ENCODE results near the gene LBR. TPM values are rescaled to one million over a fixed set of nuclear protein-coding genes. Genes with fewer than 3 reads are reported as not detected.

The LBR gene
- total RNA-seq, 1 donor from 2014 or later, result 51.7 TPM

DNA sequence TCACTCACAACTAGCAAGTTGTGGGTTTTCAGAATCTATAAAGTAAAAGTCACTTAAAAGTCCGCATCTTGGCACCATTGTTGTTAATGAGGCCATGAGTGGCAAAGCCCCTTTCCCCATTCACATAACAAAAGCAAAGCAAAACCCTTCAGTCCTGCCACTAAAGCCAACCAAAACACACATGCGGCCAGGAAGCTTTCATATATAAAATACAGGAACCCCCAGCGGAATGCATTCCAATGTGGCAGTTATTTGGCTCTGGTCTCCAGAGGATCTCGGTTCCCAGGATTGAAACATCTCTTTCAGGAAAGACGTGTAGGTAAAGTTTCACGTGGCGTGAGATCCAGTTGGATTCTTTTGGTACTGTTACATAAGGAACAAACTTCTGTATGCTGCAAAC, 2.5 kb upstream of the LBR start:
- no peak overlapping the region for H3K4me3 ChIP-seq (ENCODE audit: low read depth, low read length)
- TF ChIP-seq, protein P1, sequence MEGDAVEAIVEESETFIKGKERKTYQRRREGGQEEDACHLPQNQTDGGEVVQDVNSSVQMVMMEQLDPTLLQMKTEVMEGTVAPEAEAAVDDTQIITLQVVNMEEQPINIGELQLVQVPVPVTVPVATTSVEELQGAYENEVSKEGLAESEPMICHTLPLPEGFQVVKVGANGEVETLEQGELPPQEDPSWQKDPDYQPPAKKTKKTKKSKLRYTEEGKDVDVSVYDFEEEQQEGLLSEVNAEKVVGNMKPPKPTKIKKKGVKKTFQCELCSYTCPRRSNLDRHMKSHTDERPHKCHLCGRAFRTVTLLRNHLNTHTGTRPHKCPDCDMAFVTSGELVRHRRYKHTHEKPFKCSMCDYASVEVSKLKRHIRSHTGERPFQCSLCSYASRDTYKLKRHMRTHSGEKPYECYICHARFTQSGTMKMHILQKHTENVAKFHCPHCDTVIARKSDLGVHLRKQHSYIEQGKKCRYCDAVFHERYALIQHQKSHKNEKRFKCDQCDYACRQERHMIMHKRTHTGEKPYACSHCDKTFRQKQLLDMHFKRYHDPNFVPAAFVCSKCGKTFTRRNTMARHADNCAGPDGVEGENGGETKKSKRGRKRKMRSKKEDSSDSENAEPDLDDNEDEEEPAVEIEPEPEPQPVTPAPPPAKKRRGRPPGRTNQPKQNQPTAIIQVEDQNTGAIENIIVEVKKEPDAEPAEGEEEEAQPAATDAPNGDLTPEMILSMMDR (conservative IDR thresholded peaks at IDR 0.05; ENCODE audit: low read depth, low read length), result no peak
- DNase-seq (ENCODE audit: low read depth), result no peak

DNA sequence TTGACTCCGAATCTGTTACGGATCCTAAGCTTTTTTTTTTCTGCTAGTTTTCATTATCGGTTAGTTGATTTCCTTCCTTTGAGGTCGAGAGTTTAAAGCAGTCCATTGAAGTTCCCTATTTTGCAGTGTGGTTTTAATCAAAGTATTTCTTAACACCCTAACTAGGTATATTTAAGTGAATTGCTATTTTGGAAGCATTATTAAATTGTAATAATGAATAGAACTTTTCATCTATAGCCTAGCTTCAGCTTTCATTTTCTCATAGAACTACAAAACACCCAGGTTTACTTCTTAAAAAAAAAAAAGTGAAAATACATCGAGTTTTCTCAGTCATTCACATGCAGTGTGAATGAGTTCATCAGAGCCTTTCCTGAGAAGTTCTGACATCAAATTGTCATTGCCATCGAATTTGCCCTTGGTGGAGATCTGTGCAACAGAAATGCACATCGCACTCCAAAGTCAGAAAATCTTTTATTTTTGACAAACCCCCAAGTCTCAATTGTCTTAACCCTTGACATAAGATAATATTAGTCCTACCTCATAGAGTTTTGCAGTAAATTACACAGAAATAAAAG, 1.1 kb upstream of the LBR start:
- TF ChIP-seq, protein P1 (conservative IDR thresholded peaks at IDR 0.05; ENCODE audit: low read depth, low read length), result no peak
- DNase-seq (ENCODE audit: low read depth), result no peak
- peak overlapping the region; percentile 86 for H3K4me3 ChIP-seq (ENCODE audit: low read depth, low read length)

DNA sequence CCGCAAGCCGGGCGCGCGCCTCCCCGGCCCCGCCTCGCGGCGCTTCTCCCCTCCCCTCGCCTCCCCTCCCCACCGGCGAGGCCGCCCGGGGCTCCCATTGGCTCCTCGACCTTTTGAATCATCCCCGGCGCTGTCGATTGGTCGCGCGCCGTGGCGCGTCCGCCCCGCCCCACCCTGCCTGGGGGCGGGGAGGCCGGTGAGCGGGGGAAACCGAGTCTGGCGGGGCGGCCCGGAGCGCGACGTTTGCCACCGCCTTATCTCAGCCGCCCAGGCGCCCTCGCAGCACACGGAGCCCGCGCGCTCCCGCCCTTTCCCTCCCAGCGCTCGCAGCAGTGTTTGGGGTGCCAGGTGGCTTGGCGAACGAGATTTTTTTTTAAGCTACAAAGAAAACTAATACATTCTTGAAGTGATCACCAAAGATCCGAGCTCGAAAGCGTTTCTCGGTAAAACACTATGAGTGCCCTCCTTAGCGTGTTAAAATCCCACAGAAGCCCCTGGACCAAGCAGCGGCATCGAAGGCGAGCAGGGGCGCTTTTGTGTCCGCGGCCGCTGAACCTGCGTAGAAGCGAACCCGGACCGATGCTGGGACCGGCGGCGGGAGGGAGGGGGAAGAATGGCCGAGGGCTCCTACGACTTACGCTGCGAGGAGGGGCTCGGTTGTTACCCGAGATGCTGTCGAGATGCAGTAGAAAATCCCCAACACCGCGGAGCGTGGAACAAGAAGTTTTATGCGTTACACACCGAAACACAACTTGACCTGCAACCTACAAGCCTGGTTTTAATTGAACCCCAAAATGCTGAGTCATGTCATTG, 436 bp upstream of the LBR start:
- DNase-seq (ENCODE audit: low read depth), result no peak

DNA sequence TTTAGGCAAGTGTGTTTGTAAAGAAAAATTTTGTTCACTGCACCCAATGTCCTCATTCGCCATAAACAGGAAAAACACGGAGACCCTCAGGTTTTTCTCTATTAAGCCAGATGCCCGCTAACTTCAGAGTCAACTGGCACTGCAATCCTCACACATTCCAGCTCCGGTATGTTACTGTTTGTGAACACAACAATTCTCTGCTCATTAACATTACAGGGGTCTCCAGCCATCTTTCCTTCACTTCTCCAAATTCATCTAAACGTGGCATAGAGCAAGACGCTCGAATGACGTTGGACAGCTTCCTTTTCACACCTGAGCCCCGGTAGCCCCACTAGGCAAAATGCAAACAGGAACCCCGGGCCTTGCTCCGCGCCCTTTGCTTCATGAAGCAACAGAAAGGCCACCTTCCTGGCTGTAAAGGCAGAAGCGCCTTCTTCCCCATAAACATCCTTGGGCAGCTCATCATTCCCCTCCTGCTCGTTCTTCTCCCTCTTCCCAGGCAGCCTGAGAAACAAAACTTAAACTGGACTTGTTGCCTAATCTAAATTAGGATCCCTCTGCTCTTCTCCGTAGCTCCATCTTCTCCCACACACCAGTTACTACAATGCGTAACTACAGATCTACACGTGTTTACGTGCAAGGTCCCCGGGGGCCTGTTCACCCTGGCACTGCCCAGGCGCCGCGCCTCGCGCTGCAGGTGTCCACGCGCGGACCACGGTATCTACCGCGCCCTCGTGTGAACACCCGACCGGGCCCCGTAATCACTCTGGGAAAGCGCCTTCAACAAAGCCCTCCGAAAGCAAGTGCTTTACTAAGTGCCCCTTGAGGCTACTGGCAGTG, 1.2 kb downstream of the LBR start:
- no peak for DNase-seq (ENCODE audit: low read depth)
- TF ChIP-seq, protein P1 (conservative IDR thresholded peaks at IDR 0.05; ENCODE audit: low read depth, low read length), result no peak
- H3K4me3 ChIP-seq (ENCODE audit: low read depth, low read length), result peak overlapping the region; percentile 86

More for the DNA sequence above, 436 bp upstream of the LBR start:
- H3K4me3 ChIP-seq (ENCODE audit: low read depth, low read length), result peak overlapping the region; percentile 86
- TF ChIP-seq, protein P1 (conservative IDR thresholded peaks at IDR 0.05; ENCODE audit: low read depth, low read length), result no peak

DNA sequence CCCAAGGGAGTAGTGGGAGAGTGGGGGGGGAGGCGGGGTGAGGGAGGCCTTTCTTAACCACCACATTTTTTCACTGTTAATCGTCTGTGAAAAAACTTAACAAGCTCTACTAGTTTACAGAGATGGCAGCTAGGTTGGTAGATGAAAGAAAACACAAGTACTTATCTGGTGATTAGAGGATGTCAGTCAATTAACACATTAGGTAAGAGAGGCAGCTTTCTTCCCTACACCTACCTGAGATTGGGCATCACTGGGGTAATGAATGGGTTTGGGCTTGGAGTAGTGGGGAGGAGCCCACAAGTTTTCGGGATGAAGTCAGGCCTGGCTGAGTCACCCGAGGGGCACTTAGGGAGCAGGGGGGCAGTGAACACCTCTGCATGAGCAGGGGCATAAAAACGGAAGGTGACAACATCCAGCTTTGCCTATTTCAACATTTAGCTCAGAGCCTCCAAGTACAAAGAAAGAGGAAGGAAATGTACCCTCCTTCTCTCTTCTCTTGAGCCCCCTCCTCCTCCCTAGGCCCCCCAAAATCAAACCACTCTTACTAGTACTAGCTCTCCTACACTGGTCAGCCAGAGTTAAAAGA, 2.5 kb downstream of the LBR start:
- TF ChIP-seq, protein P1 (conservative IDR thresholded peaks at IDR 0.05; ENCODE audit: low read depth, low read length), result no peak
- H3K4me3 ChIP-seq (ENCODE audit: low read depth, low read length), result peak overlapping the region; percentile 86
- no peak for DNase-seq (ENCODE audit: low read depth)

DNA sequence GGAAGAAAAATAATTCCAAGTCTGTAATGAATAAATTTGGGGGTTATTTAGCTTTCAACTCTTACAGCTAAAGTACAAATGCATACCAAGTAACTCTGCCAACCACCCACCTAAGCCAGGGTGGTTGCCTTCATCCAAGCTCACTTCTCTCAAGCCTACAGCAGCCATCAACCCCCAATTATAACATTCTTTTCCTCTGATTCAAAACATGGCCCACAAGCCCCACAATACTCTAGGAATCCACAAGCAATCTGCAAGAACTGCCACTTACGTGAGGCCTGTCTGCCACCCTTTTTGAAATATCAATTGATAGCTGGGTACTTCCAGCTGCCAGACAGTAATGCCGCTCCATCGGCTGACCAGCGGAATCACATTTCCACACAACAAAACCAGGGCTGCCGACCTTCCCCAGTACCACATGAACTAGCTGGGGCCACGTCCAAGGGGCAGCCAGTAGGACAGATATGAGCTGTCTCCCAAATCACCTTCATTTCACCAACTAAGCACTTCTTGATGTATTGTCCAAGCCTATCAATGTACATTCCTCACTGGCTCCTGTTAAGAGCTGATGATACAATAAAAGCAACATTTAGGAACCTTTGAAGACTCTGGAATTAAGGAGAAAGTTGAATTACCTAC, 3.2 kb downstream of the LBR start:
- no peak for DNase-seq (ENCODE audit: low read depth)
- TF ChIP-seq, protein P1 (conservative IDR thresholded peaks at IDR 0.05; ENCODE audit: low read depth, low read length), result no peak
- H3K4me3 ChIP-seq (ENCODE audit: low read depth, low read length), result peak overlapping the region; percentile 86
